HepG2 (cell line): ENCODE data around the gene CKB. TPM values are rescaled to one million over a fixed set of nuclear protein-coding genes. Genes with fewer than 3 reads are reported as not detected.

Experiments
- EED ChIP-seq: sonication (generic); formaldehyde crosslinking; IDR thresholded peaks from 2 replicates; pipeline ENCODE4 v1.5.0; 2020; ENCODE audit warnings: mild to moderate bottlenecking, missing genetic modification reagents
- FIP1L1 ChIP-seq: fragments of 200-400 bp; formaldehyde crosslinking; IDR thresholded peaks from 2 replicates; pipeline ENCODE4 v1.6.1; 2018; ENCODE audit warnings: low read depth, mild to moderate bottlenecking, low read length, moderate library complexity, borderline replicate concordance; ENCODE audit not compliant: insufficient read depth
- FOXJ3 ChIP-seq: sonication (generic); formaldehyde crosslinking; IDR thresholded peaks from 2 replicates; pipeline ENCODE4 v1.4.0; 2020; ENCODE audit warnings: missing genetic modification reagents, mild to moderate bottlenecking, borderline replicate concordance
- FOXK2 ChIP-seq: fragments of 450-650 bp; IDR thresholded peaks from 2 replicates; pipeline ENCODE4 v1.6.1; 2016
- GATAD1 ChIP-seq: IDR thresholded peaks from 2 replicates; pipeline ENCODE4 v1.6.1; 2016; ENCODE audit warnings: missing genetic modification reagents, missing compliant biosample characterization
- HMG20A ChIP-seq: IDR thresholded peaks from 2 replicates; pipeline ENCODE4 v1.6.1; 2016; ENCODE audit warnings: borderline replicate concordance
- IRF2 ChIP-seq: IDR thresholded peaks from 2 replicates; pipeline ENCODE4 v1.6.1; 2018; ENCODE audit warnings: missing genetic modification reagents, missing compliant biosample characterization
- ISL2 ChIP-seq: sonication (generic); formaldehyde crosslinking; IDR thresholded peaks from 2 replicates; pipeline ENCODE4 v1.5.0; 2020; ENCODE audit warnings: missing genetic modification reagents
- NKX3-1 ChIP-seq: sonication (generic); formaldehyde crosslinking; IDR thresholded peaks from 2 replicates; pipeline ENCODE4 v1.5.0; 2020; ENCODE audit warnings: missing genetic modification reagents
- PAWR ChIP-seq: sonication (generic); formaldehyde crosslinking; IDR thresholded peaks from 2 replicates; pipeline ENCODE4 v1.4.0; 2020; ENCODE audit warnings: missing genetic modification reagents, mild to moderate bottlenecking, borderline replicate concordance
- RELA ChIP-seq: sonication (generic); formaldehyde crosslinking; IDR thresholded peaks from 2 replicates; pipeline ENCODE4 v1.4.0; 2020; ENCODE audit warnings: missing genetic modification reagents
- SMC3 ChIP-seq: IDR thresholded peaks from 2 replicates; pipeline ENCODE4 v1.6.1; 2011; ENCODE audit warnings: low read length, improper control_type of control experiment
- TBP ChIP-seq: sonication (generic); formaldehyde crosslinking; IDR thresholded peaks from 2 replicates; pipeline ENCODE4 v1.5.0; 2020; ENCODE audit warnings: missing genetic modification reagents
- XBP1 ChIP-seq: sonication (generic); formaldehyde crosslinking; IDR thresholded peaks from 2 replicates; pipeline ENCODE4 v1.5.0; 2020; ENCODE audit warnings: missing genetic modification reagents
- ZFP36L2 ChIP-seq: sonication (generic); formaldehyde crosslinking; IDR thresholded peaks from 2 replicates; pipeline ENCODE4 v1.4.0; 2020; ENCODE audit warnings: missing genetic modification reagents
- ZNF143 ChIP-seq: sonication (generic); formaldehyde crosslinking; IDR thresholded peaks from 2 replicates; pipeline ENCODE4 v1.4.0; 2020; ENCODE audit warnings: missing genetic modification reagents
- ZNF274 ChIP-seq: sonication (generic); formaldehyde crosslinking; IDR thresholded peaks from 2 replicates; pipeline ENCODE4 v1.5.1; 2020; ENCODE audit warnings: mild to moderate bottlenecking, missing genetic modification reagents
- ZNF350 ChIP-seq: sonication (generic); formaldehyde crosslinking; IDR thresholded peaks from 2 replicates; pipeline ENCODE4 v1.4.0; 2020; ENCODE audit warnings: mild to moderate bottlenecking, low read depth, missing genetic modification reagents, borderline replicate concordance
- ZNF431 ChIP-seq: sonication (generic); formaldehyde crosslinking; IDR thresholded peaks from 2 replicates; pipeline ENCODE4 v1.9.0; 2022; ENCODE audit warnings: missing genetic modification reagents, low read depth, mild to moderate bottlenecking, borderline replicate concordance
- ZNF652 ChIP-seq: IDR thresholded peaks from 2 replicates; pipeline ENCODE4 v1.6.1; 2016; ENCODE audit warnings: low read depth, borderline replicate concordance
- polyA plus RNA-seq, 8 experiments: library from polyadenylated mRNA; depleted of rRNA in 3 of 8; stranded (reverse) in 7 of 8; unstranded in 1 of 8; fragments of >200 nt; fragmentation: Illumina TruSeq in 4 of 8; extraction: Trizol in 4 of 8; gene quantifications; 2 replicates each; pipeline versions ENCODE4 v1.2.1 to v1.2.3, GENCODE V29; 2011 to 2016; ENCODE audit warnings: low read depth in 4 of 8, missing spikeins in 1 of 8, mixed read lengths in 1 of 8; ENCODE audit not compliant: insufficient read depth in 1 of 8
- total RNA-seq, 5 experiments: library from RNA; depleted of rRNA; stranded (reverse); fragments of >200 nt; fragmentation: Illumina TruSeq; extraction: Trizol; gene quantifications; 2 replicates each; pipeline ENCODE4 v1.2.3, GENCODE V29; 2016; ENCODE audit warnings: low read depth in 1 of 5
- TF ChIP-seq, protein P1 (sequence below): sonication (generic); formaldehyde crosslinking; IDR thresholded peaks from 2 replicates; pipeline ENCODE4 v1.9.0; 2021; ENCODE audit warnings: missing genetic modification reagents, borderline replicate concordance
- TF ChIP-seq, protein P2 (sequence below): sonication (generic); formaldehyde crosslinking; IDR thresholded peaks from 2 replicates; pipeline ENCODE4 v1.4.0; 2020; ENCODE audit warnings: missing genetic modification reagents
- TF ChIP-seq, protein P3 (sequence below): sonication (generic); formaldehyde crosslinking; IDR thresholded peaks from 2 replicates; pipeline ENCODE4 v1.8.1; 2022; ENCODE audit warnings: low read depth, mild to moderate bottlenecking, missing genetic modification reagents
- TF ChIP-seq, protein P4 (sequence below): sonication (generic); formaldehyde crosslinking; IDR thresholded peaks from 2 replicates; pipeline ENCODE4 v1.8.1; 2023; ENCODE audit warnings: mild to moderate bottlenecking, missing genetic modification reagents

CKB gene
- total and polyA plus RNA-seq, 2 of the 13 experiments (the other 11 are each of a cell fraction or from before 2014, with no cell fraction given), result 82.3 to 217 TPM

DNA sequence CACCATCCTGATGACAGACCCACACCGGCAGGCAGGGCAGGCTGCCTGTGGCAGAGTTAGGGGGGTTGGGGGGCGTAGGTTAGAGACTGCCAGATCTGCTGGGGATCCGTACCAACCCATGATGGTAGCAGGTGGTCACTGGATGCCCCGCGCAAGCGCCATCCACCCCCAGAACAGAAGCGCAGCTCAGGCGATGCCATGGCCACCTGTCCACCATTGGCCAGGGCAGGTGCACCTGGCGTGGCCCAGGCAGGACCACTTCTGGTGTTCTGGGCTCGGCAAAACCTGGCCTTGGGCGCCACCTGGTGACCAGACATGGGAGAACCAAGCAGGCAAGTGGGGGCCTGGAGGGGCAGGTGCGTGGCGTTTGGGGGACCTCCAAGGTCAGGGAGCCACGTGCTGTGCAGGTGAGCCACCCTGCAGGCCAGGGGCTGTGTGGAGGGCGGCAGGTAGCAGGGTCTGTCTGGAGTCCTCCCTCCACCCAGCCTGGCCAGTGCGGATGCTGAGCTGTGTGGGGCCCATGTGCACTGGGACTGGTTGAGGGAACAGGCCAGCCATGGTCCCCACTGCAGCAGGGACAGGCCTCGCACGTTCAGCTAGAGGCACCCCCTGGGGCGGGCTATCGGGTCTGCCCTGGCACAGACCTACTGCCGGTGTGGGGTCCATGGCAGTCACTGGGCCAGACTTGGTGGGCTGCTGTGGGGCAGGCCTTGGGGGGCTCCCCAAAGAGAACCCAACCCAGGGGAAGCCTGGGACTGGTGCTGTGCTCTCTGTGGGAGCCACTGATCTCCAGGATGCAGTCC lies 24.2 kb upstream of the CKB start (continued):
- TF ChIP-seq, protein P1, sequence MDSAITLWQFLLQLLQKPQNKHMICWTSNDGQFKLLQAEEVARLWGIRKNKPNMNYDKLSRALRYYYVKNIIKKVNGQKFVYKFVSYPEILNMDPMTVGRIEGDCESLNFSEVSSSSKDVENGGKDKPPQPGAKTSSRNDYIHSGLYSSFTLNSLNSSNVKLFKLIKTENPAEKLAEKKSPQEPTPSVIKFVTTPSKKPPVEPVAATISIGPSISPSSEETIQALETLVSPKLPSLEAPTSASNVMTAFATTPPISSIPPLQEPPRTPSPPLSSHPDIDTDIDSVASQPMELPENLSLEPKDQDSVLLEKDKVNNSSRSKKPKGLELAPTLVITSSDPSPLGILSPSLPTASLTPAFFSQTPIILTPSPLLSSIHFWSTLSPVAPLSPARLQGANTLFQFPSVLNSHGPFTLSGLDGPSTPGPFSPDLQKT, result 0 out of 2 replicates have a peak, but pooled peaks have one; percentile 54
- TF ChIP-seq TBP (CRISPR knock-in tag) (0 out of 2 replicates have a peak, but pooled peaks have one; percentile 86), ISL2 (CRISPR knock-in tag) (peak; percentile 61), HMG20A (CRISPR knock-in tag) (no peak), FOXK2 (no peak), IRF2 (CRISPR knock-in tag) (peak; percentile 53; the same call in 1 of the 2 replicates), GATAD1 (peak; percentile 32; the same call in 1 of the 2 replicates), XBP1 (CRISPR knock-in tag) (no peak), PAWR (CRISPR knock-in tag) (0 out of 2 replicates have a peak, but pooled peaks have one; percentile 42), FOXJ3 (CRISPR knock-in tag) (0 out of 2 replicates have a peak, but pooled peaks have one; percentile 25), NKX3-1 (0 out of 2 replicates have a peak, but pooled peaks have one; percentile 40), ZFP36L2 (CRISPR knock-in tag) (no peak), ZNF431 (CRISPR knock-in tag) (no peak), ZNF652 (no peak), SMC3 (peak; percentile 55), FIP1L1 (no peak), RELA (CRISPR knock-in tag) (no peak), ZNF143 (CRISPR knock-in tag) (peak; percentile 19; the same call in 1 of the 2 replicates), ZNF274 (CRISPR knock-in tag) (no peak), EED (no peak; the same call in 1 of the 2 replicates), ZNF350 (no peak)
- TF ChIP-seq, protein P2, sequence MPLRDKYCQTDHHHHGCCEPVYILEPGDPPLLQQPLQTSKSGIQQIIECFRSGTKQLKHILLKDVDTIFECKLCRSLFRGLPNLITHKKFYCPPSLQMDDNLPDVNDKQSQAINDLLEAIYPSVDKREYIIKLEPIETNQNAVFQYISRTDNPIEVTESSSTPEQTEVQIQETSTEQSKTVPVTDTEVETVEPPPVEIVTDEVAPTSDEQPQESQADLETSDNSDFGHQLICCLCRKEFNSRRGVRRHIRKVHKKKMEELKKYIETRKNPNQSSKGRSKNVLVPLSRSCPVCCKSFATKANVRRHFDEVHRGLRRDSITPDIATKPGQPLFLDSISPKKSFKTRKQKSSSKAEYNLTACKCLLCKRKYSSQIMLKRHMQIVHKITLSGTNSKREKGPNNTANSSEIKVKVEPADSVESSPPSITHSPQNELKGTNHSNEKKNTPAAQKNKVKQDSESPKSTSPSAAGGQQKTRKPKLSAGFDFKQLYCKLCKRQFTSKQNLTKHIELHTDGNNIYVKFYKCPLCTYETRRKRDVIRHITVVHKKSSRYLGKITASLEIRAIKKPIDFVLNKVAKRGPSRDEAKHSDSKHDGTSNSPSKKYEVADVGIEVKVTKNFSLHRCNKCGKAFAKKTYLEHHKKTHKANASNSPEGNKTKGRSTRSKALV (CRISPR knock-in tag), result 0 out of 2 replicates have a peak, but pooled peaks have one; percentile 39
- TF ChIP-seq, protein P3, sequence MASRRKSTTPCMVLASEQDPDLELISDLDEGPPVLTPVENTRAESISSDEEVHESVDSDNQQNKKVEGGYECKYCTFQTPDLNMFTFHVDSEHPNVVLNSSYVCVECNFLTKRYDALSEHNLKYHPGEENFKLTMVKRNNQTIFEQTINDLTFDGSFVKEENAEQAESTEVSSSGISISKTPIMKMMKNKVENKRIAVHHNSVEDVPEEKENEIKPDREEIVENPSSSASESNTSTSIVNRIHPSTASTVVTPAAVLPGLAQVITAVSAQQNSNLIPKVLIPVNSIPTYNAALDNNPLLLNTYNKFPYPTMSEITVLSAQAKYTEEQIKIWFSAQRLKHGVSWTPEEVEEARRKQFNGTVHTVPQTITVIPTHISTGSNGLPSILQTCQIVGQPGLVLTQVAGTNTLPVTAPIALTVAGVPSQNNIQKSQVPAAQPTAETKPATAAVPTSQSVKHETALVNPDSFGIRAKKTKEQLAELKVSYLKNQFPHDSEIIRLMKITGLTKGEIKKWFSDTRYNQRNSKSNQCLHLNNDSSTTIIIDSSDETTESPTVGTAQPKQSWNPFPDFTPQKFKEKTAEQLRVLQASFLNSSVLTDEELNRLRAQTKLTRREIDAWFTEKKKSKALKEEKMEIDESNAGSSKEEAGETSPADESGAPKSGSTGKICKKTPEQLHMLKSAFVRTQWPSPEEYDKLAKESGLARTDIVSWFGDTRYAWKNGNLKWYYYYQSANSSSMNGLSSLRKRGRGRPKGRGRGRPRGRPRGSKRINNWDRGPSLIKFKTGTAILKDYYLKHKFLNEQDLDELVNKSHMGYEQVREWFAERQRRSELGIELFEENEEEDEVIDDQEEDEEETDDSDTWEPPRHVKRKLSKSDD, result no peak
- TF ChIP-seq, protein P4, sequence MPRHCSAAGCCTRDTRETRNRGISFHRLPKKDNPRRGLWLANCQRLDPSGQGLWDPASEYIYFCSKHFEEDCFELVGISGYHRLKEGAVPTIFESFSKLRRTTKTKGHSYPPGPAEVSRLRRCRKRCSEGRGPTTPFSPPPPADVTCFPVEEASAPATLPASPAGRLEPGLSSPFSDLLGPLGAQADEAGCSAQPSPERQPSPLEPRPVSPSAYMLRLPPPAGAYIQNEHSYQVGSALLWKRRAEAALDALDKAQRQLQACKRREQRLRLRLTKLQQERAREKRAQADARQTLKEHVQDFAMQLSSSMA (CRISPR knock-in tag), result no peak
